HK-2 (cell line): ENCODE data around the gene KCTD1.

Experiments used
- DNase-seq: peaks from one replicate; pipeline ENCODE4 v3.0.0-alpha.2; 2018; ENCODE audit not compliant: unreplicated experiment

The KCTD1 gene

GRCh38 chr18:26429535-26430226 is 118.7 kb downstream of the KCTD1 start:
- DNase-seq: peak; percentile 50

GRCh38 chr18:26425148-26425531 is 123.2 kb downstream of the KCTD1 start:
- DNase-seq: peak; percentile 17

GRCh38 chr18:26424428-26425147 is 123.8 kb downstream of the KCTD1 start:
- DNase-seq: no peak

- DNase-seq: no peak
These were observed 125.7 kb downstream of the KCTD1 start for GRCh38 chr18:26422472-26423162.

- no peak for DNase-seq
These were observed 126.4 kb downstream of the KCTD1 start for GRCh38 chr18:26421931-26422330.

- no peak for DNase-seq
These were observed 126.8 kb downstream of the KCTD1 start for GRCh38 chr18:26421503-26421902.

GRCh38 chr18:26419746-26420145 is 128.6 kb downstream of the KCTD1 start:
- DNase-seq: no peak

- DNase-seq: no peak
These were observed 130.1 kb downstream of the KCTD1 start for GRCh38 chr18:26418225-26418624.

- no peak for DNase-seq
These were observed 131.2 kb downstream of the KCTD1 start for GRCh38 chr18:26417190-26417589.

GRCh38 chr18:26416652-26417150 is 131.7 kb downstream of the KCTD1 start:
- no peak for DNase-seq

- no peak for DNase-seq
These were observed 132.7 kb downstream of the KCTD1 start for GRCh38 chr18:26415631-26416030.

- no peak for DNase-seq
These were observed 133.4 kb downstream of the KCTD1 start for GRCh38 chr18:26414901-26415440.

- no peak for DNase-seq
These were observed 139.3 kb downstream of the KCTD1 start for GRCh38 chr18:26409091-26409490.

- DNase-seq: no peak
These were observed 140.4 kb downstream of the KCTD1 start for GRCh38 chr18:26407736-26408601.

- DNase-seq: no peak
These were observed 141.4 kb downstream of the KCTD1 start for GRCh38 chr18:26406854-26407517.

- no peak for DNase-seq
These were observed 142.0 kb downstream of the KCTD1 start for GRCh38 chr18:26406324-26406723.

- DNase-seq: peak; percentile 49
These were observed 143.1 kb downstream of the KCTD1 start for GRCh38 chr18:26405190-26405801.
